GM21526 (cell line): Measurements from ENCODE around the gene SDK2.

Source experiments
- ATAC-seq: cut with Tn5 transposase; IDR thresholded peaks from one replicate; pipeline ENCODE4 v1.9.1; 2021; ENCODE audit warnings: moderate library complexity; ENCODE audit not compliant: unreplicated experiment, low FRiP score

The SDK2 gene

GRCh38 chr17:73634629-73635028 lies 9.6 kb downstream of the SDK2 start:
- ATAC-seq, result no peak

- no peak for ATAC-seq
These were observed 10.5 kb downstream of the SDK2 start for GRCh38 chr17:73633736-73634135.

GRCh38 chr17:73632513-73632912 lies 11.7 kb downstream of the SDK2 start:
- ATAC-seq, result no peak

GRCh38 chr17:73630965-73631595 lies 13.2 kb downstream of the SDK2 start:
- no peak for ATAC-seq

- ATAC-seq, result no peak
These were observed 13.7 kb downstream of the SDK2 start for GRCh38 chr17:73630531-73630930.

GRCh38 chr17:73628642-73629552 lies 15.3 kb downstream of the SDK2 start:
- no peak for ATAC-seq

GRCh38 chr17:73625991-73626673 lies 18.1 kb downstream of the SDK2 start:
- no peak for ATAC-seq

- no peak for ATAC-seq
These were observed 19.2 kb downstream of the SDK2 start for GRCh38 chr17:73625006-73625405.

GRCh38 chr17:73624496-73624988 lies 19.7 kb downstream of the SDK2 start:
- ATAC-seq, result no peak

- no peak for ATAC-seq
These were observed 20.4 kb downstream of the SDK2 start for GRCh38 chr17:73623818-73624217.

- ATAC-seq, result no peak
These were observed 21.0 kb downstream of the SDK2 start for GRCh38 chr17:73623247-73623646.

GRCh38 chr17:73622381-73622780 lies 21.9 kb downstream of the SDK2 start:
- no peak for ATAC-seq

GRCh38 chr17:73621685-73622084 lies 22.6 kb downstream of the SDK2 start:
- ATAC-seq, result no peak

GRCh38 chr17:73620414-73620813 lies 23.8 kb downstream of the SDK2 start:
- ATAC-seq, result no peak

- no peak for ATAC-seq
These were observed 26.7 kb downstream of the SDK2 start for GRCh38 chr17:73617501-73617900.

GRCh38 chr17:73616873-73617404 lies 27.3 kb downstream of the SDK2 start:
- ATAC-seq, result no peak

GRCh38 chr17:73616120-73616872 lies 27.9 kb downstream of the SDK2 start:
- ATAC-seq, result no peak

- no peak for ATAC-seq
These were observed 30.0 kb downstream of the SDK2 start for GRCh38 chr17:73614256-73614655.

GRCh38 chr17:73613271-73614233 lies 30.7 kb downstream of the SDK2 start:
- ATAC-seq, result no peak
